Measurements from ENCODE around the gene PDE3A. TPM values are rescaled to one million over a fixed set of nuclear protein-coding genes. Genes with fewer than 3 reads are reported as not detected.

PDE3A gene
- total RNA-seq, 2 donors from 2014 or later = 46.9 to 113 TPM

DNA sequence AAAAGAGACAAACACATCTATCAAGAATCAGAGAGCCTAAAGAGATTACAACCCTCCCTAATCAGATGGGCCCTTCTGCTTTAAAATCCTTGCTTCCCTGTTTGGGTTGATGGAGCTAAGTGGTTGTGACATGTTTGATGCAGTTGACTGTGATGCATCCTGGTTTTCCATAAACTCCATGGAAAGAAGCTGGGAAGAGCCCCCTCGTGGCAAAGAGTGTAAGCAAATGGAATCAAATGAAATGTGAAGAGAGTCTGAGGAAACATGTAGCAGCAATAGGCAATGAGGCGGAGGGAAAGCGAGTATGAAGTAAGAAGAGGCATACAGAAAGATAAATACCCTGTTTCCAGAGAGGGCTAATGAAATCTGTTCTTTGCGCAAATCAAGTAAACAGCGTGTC is 256.4 kb downstream of the PDE3A start:
- DNase-seq (no peak), ATAC-seq (no peak)
- intact Hi-C loops (cut with DNase I, micrococcal nuclease) = no loop called here

GRCh38 chr12:20625531-20625930 is 257.2 kb downstream of the PDE3A start:
- no peak for DNase-seq
- intact Hi-C loops (cut with DNase I, micrococcal nuclease) = no loop called here
- ATAC-seq = no peak

DNA sequence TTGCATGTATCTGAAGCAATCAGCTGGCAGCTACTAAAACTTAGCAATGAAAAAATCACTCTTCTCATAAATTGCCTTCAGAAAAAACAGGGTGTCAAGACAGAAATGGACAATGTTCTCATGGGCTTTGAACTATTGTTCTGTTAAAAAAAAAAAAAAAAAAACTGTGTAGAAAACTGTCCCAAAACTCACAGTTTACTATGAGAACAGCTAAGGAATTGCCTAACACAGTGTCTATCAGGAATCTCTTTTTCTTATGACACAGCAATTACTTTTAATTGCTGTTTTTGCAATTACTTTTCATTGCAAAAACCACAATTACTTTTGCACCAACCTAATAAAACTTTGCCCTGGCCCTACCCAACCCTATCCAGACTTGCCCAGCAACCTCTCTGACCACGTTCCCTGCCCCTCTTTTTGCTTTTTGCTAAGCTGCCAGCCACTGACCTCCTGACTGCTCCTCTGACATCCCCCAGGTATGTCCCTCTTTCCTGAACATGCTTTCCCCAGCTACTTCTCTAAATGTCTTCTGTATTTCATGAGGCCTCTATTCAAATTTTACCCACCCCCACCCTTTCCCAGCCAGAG is 258.8 kb downstream of the PDE3A start:
- intact Hi-C loops (cut with DNase I, micrococcal nuclease) = no loop called here
- DNase-seq (peak in 1 of 2 donors; percentile 33), ATAC-seq (peak; percentile 74)

DNA sequence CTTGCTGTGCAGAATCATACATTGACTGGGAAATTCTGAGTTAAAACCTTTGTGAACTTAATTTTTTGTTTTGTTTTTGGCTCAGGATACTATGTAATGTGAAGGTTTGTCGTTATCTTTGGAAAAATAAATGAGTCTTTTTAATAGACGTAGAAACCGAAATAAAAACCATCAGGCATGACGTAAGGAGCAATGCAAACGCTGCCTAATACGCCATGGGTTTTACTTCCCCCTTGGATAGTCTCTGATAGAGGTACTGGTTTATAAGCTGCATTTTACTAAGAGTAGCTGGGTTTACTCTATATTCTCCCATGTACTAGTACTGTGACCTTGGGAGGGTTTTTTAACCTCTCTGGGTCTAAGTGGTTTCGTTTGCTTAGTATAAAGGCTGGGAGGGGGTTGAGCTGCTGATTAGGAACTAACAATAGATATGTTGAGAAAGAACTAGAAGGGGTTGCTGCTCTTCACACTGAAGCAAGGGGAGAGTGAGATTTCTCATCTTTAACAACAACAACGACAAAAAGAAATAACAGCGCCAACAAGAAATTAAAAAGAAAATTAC is 260.0 kb downstream of the PDE3A start:
- ATAC-seq = peak; percentile 44
- intact Hi-C loops (cut with DNase I, micrococcal nuclease) = no loop called here
- no peak for DNase-seq

GRCh38 chr12:20628999-20629398 is 260.7 kb downstream of the PDE3A start:
- intact Hi-C loops (cut with DNase I, micrococcal nuclease) = no loop called here
- DNase-seq (no peak), ATAC-seq (no peak)

DNA sequence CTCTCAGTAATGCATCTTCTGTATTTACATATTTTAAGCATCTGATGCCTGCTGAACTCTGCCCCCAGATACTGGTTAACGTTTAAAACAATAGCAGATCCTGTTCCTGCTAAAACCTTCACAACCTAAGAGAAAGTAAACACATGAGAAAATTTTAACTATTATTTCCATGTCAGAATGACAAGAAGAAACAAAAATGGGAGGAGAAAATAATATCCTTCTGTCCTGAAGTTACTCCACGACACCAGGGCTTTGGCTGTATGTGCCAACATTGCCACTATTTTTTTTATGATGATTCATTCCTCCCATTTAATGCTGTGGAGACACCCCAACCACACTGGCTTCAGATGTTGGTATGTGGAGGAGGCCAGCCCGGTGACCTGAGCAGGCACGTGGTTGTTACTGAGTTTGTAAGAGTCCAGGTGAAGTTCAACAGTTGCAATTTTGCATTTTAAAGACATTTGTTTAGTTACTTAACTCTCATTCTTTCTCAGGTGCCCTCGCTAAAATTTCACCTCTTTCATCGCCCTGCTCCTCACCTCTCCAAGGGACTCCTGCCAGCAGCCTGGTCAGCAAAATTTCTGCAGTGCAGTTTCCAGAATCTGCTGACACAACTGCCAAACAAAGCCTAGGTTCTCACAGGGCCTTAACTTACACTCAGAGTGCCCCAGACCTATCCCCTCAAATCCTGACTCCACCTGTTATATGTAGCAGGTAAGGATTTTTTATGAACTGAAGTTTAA is 261.2 kb downstream of the PDE3A start:
- intact Hi-C loops (cut with DNase I, micrococcal nuclease) = no loop called here
- ATAC-seq (peak; percentile 59), DNase-seq (peak; percentile 21 to 56)

GRCh38 chr12:20631711-20632110 is 263.4 kb downstream of the PDE3A start:
- intact Hi-C loops (cut with DNase I, micrococcal nuclease) = no loop called here
- ATAC-seq (no peak), DNase-seq (no peak)

- intact Hi-C loops (cut with DNase I, micrococcal nuclease) = no loop called here
- ATAC-seq (no peak), DNase-seq (no peak)
These were observed 272.8 kb downstream of the PDE3A start for GRCh38 chr12:20641106-20641505.

GRCh38 chr12:20643822-20644221 is 275.5 kb downstream of the PDE3A start:
- intact Hi-C loops (cut with DNase I, micrococcal nuclease) = no loop called here
- ATAC-seq (no peak), DNase-seq (no peak)

DNA sequence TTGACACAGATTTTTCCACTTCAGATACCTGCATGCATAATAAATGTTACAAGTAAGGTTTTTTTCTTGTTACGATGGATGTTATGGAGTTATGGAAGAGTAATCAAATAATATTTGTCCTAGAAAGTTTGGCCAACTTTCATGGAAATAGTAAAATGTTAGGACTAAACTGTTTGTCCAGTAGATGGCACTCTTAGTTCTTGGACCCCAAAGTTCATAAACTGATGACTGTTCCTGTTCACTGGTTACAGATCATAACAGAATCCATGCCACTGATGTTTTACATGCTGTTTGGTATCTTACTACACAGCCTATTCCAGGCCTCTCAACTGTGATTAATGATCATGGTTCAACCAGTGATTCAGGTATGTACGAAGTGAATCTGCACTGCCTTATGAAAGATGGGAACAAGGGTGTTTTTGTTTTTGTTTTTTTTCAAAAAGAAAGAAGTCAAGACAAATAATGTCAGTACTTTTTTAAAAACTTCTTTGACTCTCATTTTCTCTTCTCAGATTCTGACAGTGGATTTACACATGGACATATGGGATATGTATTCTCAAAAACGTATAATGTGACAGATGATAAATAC is 278.0 kb downstream of the PDE3A start:
- DNase-seq (no peak), ATAC-seq (peak; percentile 40)
- intact Hi-C loops (cut with DNase I, micrococcal nuclease) = no loop called here

DNA sequence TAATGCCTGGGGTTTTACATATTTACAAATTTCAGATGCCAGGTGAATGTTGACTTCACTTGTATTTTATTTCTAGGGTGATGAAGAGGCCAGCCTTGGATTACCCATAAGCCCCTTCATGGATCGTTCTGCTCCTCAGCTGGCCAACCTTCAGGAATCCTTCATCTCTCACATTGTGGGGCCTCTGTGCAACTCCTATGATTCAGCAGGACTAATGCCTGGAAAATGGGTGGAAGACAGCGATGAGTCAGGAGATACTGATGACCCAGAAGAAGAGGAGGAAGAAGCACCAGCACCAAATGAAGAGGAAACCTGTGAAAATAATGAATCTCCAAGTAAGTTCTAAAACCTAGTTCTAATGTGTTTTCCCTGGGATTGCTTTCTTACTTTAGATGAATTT is 285.5 kb downstream of the PDE3A start:
- intact Hi-C loops (cut with DNase I, micrococcal nuclease) = no loop called here
- ATAC-seq = no peak

DNA sequence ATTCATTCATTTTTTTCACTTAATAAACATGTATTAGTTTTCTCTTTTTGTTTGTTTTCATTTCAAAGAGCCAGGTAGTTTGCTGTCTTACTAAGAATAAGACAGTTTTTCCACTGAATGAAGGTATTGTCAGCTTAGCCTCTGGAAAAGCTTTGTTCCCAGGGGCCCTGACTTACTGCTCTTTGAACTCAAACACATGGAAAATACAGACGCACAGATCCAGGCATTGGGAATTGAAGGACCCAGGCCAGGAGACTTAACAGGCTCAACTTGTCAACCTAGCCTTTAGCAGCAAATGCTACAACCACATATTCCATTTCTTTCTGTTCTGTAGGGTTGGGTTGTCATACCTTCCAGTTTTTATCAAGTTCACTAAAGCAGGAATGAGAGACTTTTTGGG is 288.3 kb downstream of the PDE3A start:
- no peak for DNase-seq
- ATAC-seq = no peak
- intact Hi-C loops (cut with DNase I, micrococcal nuclease) = no loop called here

More for the DNA sequence above, 285.5 kb downstream of the PDE3A start:
- no peak for DNase-seq

GRCh38 chr12:20657496-20657895 is 289.2 kb downstream of the PDE3A start:
- no peak for ATAC-seq
- intact Hi-C loops (cut with DNase I, micrococcal nuclease) = no loop called here
- no peak for DNase-seq

DNA sequence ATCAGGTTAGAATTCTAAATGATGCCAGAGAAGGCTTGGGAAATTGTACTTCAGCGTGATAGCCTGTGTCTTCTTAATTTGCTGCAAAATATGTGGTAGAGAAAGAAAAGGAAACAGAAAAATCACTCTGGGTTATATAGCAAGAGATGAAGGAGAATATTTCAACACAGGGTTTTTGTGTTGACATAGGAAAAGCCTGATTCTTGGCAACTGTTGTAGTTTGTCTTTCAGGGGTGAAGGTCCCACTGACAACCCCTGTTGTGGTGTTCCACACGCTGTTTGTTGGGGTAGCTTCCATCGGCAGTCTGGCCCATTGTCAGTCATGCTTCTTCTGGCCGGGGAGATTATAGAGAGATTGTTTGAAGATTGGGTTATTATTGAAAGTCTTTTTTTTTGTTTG is 313.0 kb downstream of the PDE3A start:
- DNase-seq = no peak
- intact Hi-C loops (cut with DNase I, micrococcal nuclease) = no loop called here
- no peak for ATAC-seq

DNA sequence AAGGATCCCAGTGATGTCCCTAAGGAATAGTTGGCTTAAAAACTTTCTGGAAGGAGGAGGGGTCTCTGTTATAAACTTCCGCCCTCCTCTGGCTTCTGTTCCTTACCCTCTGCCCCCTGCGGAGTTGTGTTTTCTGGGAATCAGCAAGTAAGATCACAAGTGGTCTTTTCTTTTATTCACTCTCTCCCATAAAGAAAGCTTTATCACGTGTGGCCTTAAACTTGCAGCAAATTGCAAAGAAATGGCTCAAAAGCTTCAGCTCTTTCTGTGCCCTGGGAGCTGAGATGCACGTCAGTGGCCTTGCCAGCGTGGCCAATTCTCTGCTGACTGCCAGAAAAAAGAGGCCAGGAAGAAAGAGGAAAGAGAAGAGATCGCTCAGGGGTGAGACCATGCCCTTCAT is 326.9 kb downstream of the PDE3A start, which contains the start of gene SLCO1C1:
SLCO1C1 (plus strand) TSS at position 101 of the 400 bp plus-strand sequence. CDS start 4,245 bp downstream, outside the sequence.
- DNase-seq = no peak
- intact Hi-C loops (cut with DNase I, micrococcal nuclease) = no loop called here
- no peak for ATAC-seq

GRCh38 chr12:20696181-20696905 is 328.0 kb downstream of the PDE3A start:
- intact Hi-C loops (cut with DNase I, micrococcal nuclease) = no loop called here
- no peak for DNase-seq
- no peak for ATAC-seq

DNA sequence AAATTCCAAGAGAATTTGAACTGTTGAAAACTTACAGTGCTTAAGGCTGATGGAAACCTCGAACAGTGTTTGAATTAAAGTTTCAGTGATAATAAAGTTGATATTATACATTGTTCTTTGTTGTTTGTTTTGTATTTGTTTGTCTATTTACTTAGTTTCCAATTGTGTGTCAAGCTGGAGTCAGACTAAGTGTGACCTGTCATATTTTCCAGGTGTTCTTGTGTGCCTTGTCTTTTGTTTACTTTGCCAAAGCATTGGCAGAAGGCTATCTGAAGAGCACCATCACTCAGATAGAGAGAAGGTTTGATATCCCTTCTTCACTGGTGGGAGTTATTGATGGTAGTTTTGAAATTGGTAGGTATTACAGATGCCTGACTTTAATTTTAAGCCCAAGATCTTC is 332.8 kb downstream of the PDE3A start:
- intact Hi-C loops (cut with DNase I, micrococcal nuclease) = no loop called here
- ATAC-seq = no peak
- no peak for DNase-seq

GRCh38 chr12:20704860-20705259 is 336.5 kb downstream of the PDE3A start:
- DNase-seq (no peak), ATAC-seq (no peak)
- intact Hi-C loops (cut with DNase I, micrococcal nuclease) = no loop called here

DNA sequence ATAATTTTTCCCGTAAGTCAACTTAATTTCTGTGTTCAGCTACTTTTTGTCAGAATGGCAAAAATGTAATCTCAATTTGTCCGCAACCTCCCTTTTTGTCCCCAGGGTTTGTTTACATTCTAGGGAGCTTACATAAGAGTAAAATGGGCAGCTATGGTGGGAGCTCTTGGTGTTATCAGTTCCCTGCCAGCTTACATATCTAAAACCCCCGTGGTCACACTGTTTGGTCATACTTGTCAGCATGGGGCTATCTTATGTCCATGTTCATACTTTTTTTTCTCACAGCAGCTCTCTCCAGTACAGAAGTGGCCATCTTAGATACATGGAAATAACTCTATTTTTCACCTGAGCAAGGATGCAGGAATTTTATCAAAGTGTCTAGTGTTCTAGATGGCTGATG is 343.5 kb downstream of the PDE3A start:
- ATAC-seq (no peak), DNase-seq (no peak)
- intact Hi-C loops (cut with DNase I, micrococcal nuclease) = no loop called here

Data from left colon (tissue), 2 donors.